H9 (cell line): Measurements from ENCODE around the gene CDKL5. TPM values are rescaled to one million over a fixed set of nuclear protein-coding genes. Genes with fewer than 3 reads are reported as not detected.

Experiments
- DNase-seq: peaks from one replicate; pipeline ENCODE4 v3.0.0-alpha.2; 2017
- H2AFZ ChIP-seq: one replicate; pipeline ENCODE4 v1.6.1; 2013; ENCODE audit warnings: mild to moderate bottlenecking, low read length, control low read depth, moderate library complexity
- H2AK5ac ChIP-seq: 2 replicates; pipeline ENCODE4 v1.6.1; 2013; ENCODE audit warnings: low read length, control low read depth, mixed read lengths; ENCODE audit not compliant: insufficient read length
- H2BK120ac ChIP-seq: one replicate; pipeline ENCODE4 v1.6.1; 2013; ENCODE audit warnings: low read depth, mild to moderate bottlenecking, low read length, control low read depth, inconsistent platforms; ENCODE audit not compliant: poor library complexity, severe bottlenecking
- H2BK12ac ChIP-seq: 2 replicates; pipeline ENCODE4 v1.6.1; 2013; ENCODE audit warnings: low read length, control low read depth, mixed read lengths, low read depth; ENCODE audit not compliant: insufficient read length
- H2BK15ac ChIP-seq: 2 replicates; pipeline ENCODE4 v1.6.1; 2013; ENCODE audit warnings: low read depth, low read length, control low read depth
- H2BK20ac ChIP-seq: one replicate; pipeline ENCODE4 v1.6.1; 2013; ENCODE audit warnings: low read depth, mild to moderate bottlenecking, low read length, control low read depth, inconsistent platforms; ENCODE audit not compliant: poor library complexity, severe bottlenecking
- H2BK5ac ChIP-seq: 2 replicates; pipeline ENCODE4 v1.6.1; 2013; ENCODE audit warnings: low read length, control low read depth, mixed read lengths; ENCODE audit not compliant: insufficient read length
- H3K14ac ChIP-seq: 2 replicates; pipeline ENCODE4 v1.6.1; 2013; ENCODE audit warnings: low read length, control low read depth; ENCODE audit not compliant: insufficient read depth
- H3K18ac ChIP-seq: 2 replicates; pipeline ENCODE4 v1.6.1; 2013; ENCODE audit warnings: low read depth, mild to moderate bottlenecking, mixed read lengths, low read length, control low read depth; ENCODE audit not compliant: insufficient read length
- H3K23ac ChIP-seq: 2 replicates; pipeline ENCODE4 v1.6.1; 2013; ENCODE audit warnings: low read length, control low read depth, mixed read lengths, low read depth; ENCODE audit not compliant: insufficient read length
- H3K23me2 ChIP-seq: 2 replicates; pipeline ENCODE4 v1.6.1; 2013; ENCODE audit warnings: low read depth, mild to moderate bottlenecking, mixed read lengths, low read length, control low read depth; ENCODE audit not compliant: insufficient read length, poor library complexity, severe bottlenecking
- H3K27ac ChIP-seq: 2 replicates; pipeline ENCODE4 v1.5.1; 2013; ENCODE audit warnings: low read length, control low read depth, mixed read lengths, low read depth; ENCODE audit not compliant: insufficient read length
- H3K27me3 ChIP-seq: 2 replicates; pipeline ENCODE4 v1.6.1; 2013; ENCODE audit warnings: low read length, control low read depth, inconsistent platforms; ENCODE audit not compliant: insufficient read depth
- H3K4ac ChIP-seq: 2 replicates; pipeline ENCODE4 v1.6.1; 2013; ENCODE audit warnings: low read depth, mild to moderate bottlenecking, control low read depth, inconsistent platforms, low read length, moderate library complexity
- H3K4me1 ChIP-seq: 2 replicates; pipeline ENCODE4 v1.6.1; 2013; ENCODE audit warnings: low read length, control low read depth, inconsistent platforms; ENCODE audit not compliant: insufficient read depth
- H3K4me2 ChIP-seq: 2 replicates; pipeline ENCODE4 v1.6.1; 2013; ENCODE audit warnings: low read length, control low read depth, mixed read lengths; ENCODE audit not compliant: insufficient read length, insufficient read depth
- H3K56ac ChIP-seq: 2 replicates; pipeline ENCODE4 v1.6.1; 2013; ENCODE audit warnings: low read depth, mild to moderate bottlenecking, mixed read lengths, low read length, control low read depth; ENCODE audit not compliant: insufficient read length
- H3K79me1 ChIP-seq: 2 replicates; pipeline ENCODE4 v1.6.1; 2013; ENCODE audit warnings: low read depth, mild to moderate bottlenecking, moderate library complexity, low read length, control low read depth, inconsistent platforms; ENCODE audit not compliant: insufficient read depth, poor library complexity, severe bottlenecking
- H3K79me2 ChIP-seq: 2 replicates; pipeline ENCODE4 v1.6.1; 2013; ENCODE audit warnings: low read length, control low read depth, inconsistent platforms; ENCODE audit not compliant: insufficient read depth
- H3K9ac ChIP-seq: 2 replicates; pipeline ENCODE4 v1.6.1; 2013; ENCODE audit warnings: low read length, control low read depth, mixed read lengths; ENCODE audit not compliant: insufficient read length; ENCODE audit errors: extremely low read depth
- H3K9me3 ChIP-seq: one replicate; pipeline ENCODE4 v1.6.1; 2013; ENCODE audit warnings: low read depth, low read length, inconsistent platforms; ENCODE audit not compliant: control insufficient read depth
- H3T11ph ChIP-seq: one replicate; pipeline ENCODE4 v1.6.1; 2013; ENCODE audit warnings: mild to moderate bottlenecking, low read length, control low read depth, inconsistent platforms
- H4K20me1 ChIP-seq: one replicate; pipeline ENCODE4 v1.6.1; 2013; ENCODE audit not compliant: control insufficient read depth, insufficient read length, insufficient read depth
- H4K5ac ChIP-seq: 2 replicates; pipeline ENCODE4 v1.6.1; 2013; ENCODE audit warnings: low read depth, mild to moderate bottlenecking, mixed read lengths, low read length, control low read depth; ENCODE audit not compliant: insufficient read length
- H4K8ac ChIP-seq: replicated peaks from 2 replicates; pipeline ENCODE4 v1.6.1; 2013; ENCODE audit warnings: low read length, control low read depth, mixed read lengths, low read depth; ENCODE audit not compliant: insufficient read length
- H4K91ac ChIP-seq: 2 replicates; pipeline ENCODE4 v1.6.1; 2013; ENCODE audit warnings: low read depth, mild to moderate bottlenecking, moderate library complexity, mixed read lengths, low read length, control low read depth; ENCODE audit not compliant: insufficient read length
- H3K27ac Mint-ChIP-seq, 3 experiments: 2 replicates in 2 of 3; 3 replicates in 1 of 3; pipeline ENCODE4 v1.8.0; 2020 to 2021; ENCODE audit warnings: mixed read lengths in 3 of 3, mild to moderate bottlenecking in 1 of 3, moderate library complexity in 1 of 3
- H3K27me3 Mint-ChIP-seq: 2 replicates; pipeline ENCODE4 v1.8.0; 2021; ENCODE audit warnings: low read depth, mild to moderate bottlenecking, moderate library complexity, mixed read lengths
- H3K36me3 Mint-ChIP-seq, 3 experiments: 2 replicates in 2 of 3; 3 replicates in 1 of 3; pipeline ENCODE4 v1.8.0; 2020 to 2021; ENCODE audit warnings: low read depth in 3 of 3, mixed read lengths in 3 of 3; ENCODE audit not compliant: insufficient read depth in 1 of 3
- H3K4me1 Mint-ChIP-seq, 2 experiments: 2 replicates each; pipeline ENCODE4 v1.8.0; 2020; ENCODE audit warnings: mixed read lengths in 2 of 2
- H3K4me3 Mint-ChIP-seq, 2 experiments: 2 replicates in 1 of 2; 3 replicates in 1 of 2; pipeline ENCODE4 v1.8.0; 2020 to 2021; ENCODE audit warnings: mild to moderate bottlenecking in 2 of 2, mixed read lengths in 2 of 2, moderate library complexity in 1 of 2
- H3K9me3 Mint-ChIP-seq, 2 experiments: 2 replicates in 1 of 2; 3 replicates in 1 of 2; pipeline ENCODE4 v1.8.0; 2020; ENCODE audit warnings: mild to moderate bottlenecking in 2 of 2, mixed read lengths in 2 of 2, moderate library complexity in 1 of 2
- WGBS: extraction: QIAGEN DNeasy Blood & Tissue Kit; methylation state at CpG from one replicate; pipeline ENCODE4 v1.1.7; 2013; ENCODE audit warnings: missing lambda C conversion rate, low lambda C conversion rate, mixed read lengths; ENCODE audit not compliant: insufficient read length; ENCODE audit errors: extremely low coverage; 5-methylcytosine and 5-hydroxymethylcytosine counted together
- total RNA-seq: library from RNA; stranded (reverse); gene quantifications from 2 replicates; pipeline ENCODE4 v1.2.1, GENCODE V29; 2021
- TF ChIP-seq, protein P1 (sequence below): fragments of 200-600 bp; sonication (generic); conservative IDR thresholded peaks from 3 replicates; pipeline ENCODE4 v1.8.0; 2021; ENCODE audit warnings: antibody characterized with exemption, mild to moderate bottlenecking

CDKL5 gene
- total RNA-seq, 1 experiment from 2014 or later = 19.5 TPM

DNA sequence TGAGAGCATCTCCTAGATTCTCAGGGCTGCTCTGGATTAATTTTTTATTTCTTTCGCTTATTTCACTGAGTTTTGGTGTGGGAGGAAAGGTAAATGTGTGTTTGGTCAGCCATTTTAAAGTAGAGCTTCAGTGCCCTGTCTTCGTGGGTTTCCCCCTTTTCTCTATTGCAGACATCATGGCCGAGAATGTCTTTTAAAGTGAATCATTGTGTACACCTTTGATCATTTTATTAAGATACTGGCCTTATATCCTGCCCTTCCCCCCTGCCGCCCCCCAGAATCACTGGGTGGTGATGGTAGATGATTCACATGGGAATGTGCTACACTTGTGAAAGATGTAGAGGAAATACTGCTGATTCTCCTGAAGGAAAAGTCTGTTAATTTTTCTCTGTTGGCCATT lies 23.8 kb downstream of the CDKL5 start:
- H2BK12ac ChIP-seq = no peak overlapping the region
- H2BK5ac ChIP-seq = no peak overlapping the region
- no peak overlapping the region for H3K9ac ChIP-seq
- no peak overlapping the region for H3T11ph ChIP-seq
- Mint-ChIP-seq H3K4me3 (no peak overlapping the region), H3K36me3 (peaks cover 2 to 7% (median 6%) of the 10 kb centered on the region in 3 experiments; a peak in 6 of 7 replicates), H3K4me1 (peaks cover 16 to 29% of the 10 kb centered on the region in 2 experiments; a peak in 3 of 4 replicates), H3K27ac (no peak overlapping the region), H3K27me3 (no peaks in the 10 kb centered on the region), H3K9me3 (peaks cover 61 to 70% of the 10 kb centered on the region in 2 experiments)
- H2AK5ac ChIP-seq = no peak overlapping the region
- H3K4me1 ChIP-seq = no peaks in the 10 kb centered on the region; the same call in 1 of the 2 replicates
- no peak overlapping the region for H3K27ac ChIP-seq
- no peak overlapping the region for H3K18ac ChIP-seq
- no peak overlapping the region for H2BK15ac ChIP-seq
- H3K56ac ChIP-seq = no peak overlapping the region
- no peak for DNase-seq
- no peak overlapping the region for H4K5ac ChIP-seq
- no peak overlapping the region for H2BK120ac ChIP-seq
- no CpG with 5 or more reads among the region's 4 CpGs for WGBS
- H4K20me1 ChIP-seq = no peaks in the 10 kb centered on the region
- no peak overlapping the region for H4K8ac ChIP-seq
- H3K23me2 ChIP-seq = no peaks in the 10 kb centered on the region
- no peak overlapping the region for H3K4me2 ChIP-seq
- no peak overlapping the region for H3K23ac ChIP-seq
- no peaks in the 10 kb centered on the region for H3K27me3 ChIP-seq
- H2BK20ac ChIP-seq = no peak overlapping the region
- H3K79me1 ChIP-seq = peaks cover 2% of the 10 kb centered on the region
- TF ChIP-seq, protein P1, sequence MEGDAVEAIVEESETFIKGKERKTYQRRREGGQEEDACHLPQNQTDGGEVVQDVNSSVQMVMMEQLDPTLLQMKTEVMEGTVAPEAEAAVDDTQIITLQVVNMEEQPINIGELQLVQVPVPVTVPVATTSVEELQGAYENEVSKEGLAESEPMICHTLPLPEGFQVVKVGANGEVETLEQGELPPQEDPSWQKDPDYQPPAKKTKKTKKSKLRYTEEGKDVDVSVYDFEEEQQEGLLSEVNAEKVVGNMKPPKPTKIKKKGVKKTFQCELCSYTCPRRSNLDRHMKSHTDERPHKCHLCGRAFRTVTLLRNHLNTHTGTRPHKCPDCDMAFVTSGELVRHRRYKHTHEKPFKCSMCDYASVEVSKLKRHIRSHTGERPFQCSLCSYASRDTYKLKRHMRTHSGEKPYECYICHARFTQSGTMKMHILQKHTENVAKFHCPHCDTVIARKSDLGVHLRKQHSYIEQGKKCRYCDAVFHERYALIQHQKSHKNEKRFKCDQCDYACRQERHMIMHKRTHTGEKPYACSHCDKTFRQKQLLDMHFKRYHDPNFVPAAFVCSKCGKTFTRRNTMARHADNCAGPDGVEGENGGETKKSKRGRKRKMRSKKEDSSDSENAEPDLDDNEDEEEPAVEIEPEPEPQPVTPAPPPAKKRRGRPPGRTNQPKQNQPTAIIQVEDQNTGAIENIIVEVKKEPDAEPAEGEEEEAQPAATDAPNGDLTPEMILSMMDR = no peak
- peaks cover 26% of the 10 kb centered on the region for H3K9me3 ChIP-seq
- H3K14ac ChIP-seq = no peak overlapping the region
- peaks cover 4% of the 10 kb centered on the region; the same call in 1 of the 2 replicates for H3K79me2 ChIP-seq
- no peak overlapping the region for H4K91ac ChIP-seq
- no peak overlapping the region for H3K4ac ChIP-seq
- no peak overlapping the region for H2AFZ ChIP-seq
